GM19468 (cell line): Measurements from ENCODE around the gene ACOT6.
"Not testable (repeated sequence)": the region's sequence is repeated elsewhere in the genome, so short reads cannot be mapped to it uniquely, and the experiment has no call there.

Experiments
- ATAC-seq: cut with Tn5 transposase; IDR thresholded peaks from one replicate; pipeline ENCODE4 v1.9.1; 2021; ENCODE audit warnings: mild to moderate bottlenecking, moderate library complexity, moderate number of reproducible peaks; ENCODE audit not compliant: unreplicated experiment; ENCODE audit errors: extremely low read depth

The ACOT6 gene, protein sequence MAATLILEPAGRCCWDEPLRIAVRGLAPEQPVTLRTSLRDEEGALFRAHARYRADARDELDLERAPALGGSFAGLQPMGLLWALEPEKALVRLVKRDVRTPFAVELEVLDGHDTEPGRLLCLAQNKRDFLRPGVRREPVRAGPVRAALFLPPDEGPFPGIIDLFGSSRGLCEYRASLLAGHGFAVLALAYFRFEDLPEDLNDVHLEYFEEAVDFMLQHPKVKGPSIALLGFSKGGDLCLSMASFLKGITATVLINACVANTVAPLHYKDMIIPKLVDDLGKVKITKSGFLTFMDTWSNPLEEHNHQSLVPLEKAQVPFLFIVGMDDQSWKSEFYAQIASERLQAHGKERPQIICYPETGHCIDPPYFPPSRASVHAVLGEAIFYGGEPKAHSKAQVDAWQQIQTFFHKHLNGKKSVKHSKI

DNA sequence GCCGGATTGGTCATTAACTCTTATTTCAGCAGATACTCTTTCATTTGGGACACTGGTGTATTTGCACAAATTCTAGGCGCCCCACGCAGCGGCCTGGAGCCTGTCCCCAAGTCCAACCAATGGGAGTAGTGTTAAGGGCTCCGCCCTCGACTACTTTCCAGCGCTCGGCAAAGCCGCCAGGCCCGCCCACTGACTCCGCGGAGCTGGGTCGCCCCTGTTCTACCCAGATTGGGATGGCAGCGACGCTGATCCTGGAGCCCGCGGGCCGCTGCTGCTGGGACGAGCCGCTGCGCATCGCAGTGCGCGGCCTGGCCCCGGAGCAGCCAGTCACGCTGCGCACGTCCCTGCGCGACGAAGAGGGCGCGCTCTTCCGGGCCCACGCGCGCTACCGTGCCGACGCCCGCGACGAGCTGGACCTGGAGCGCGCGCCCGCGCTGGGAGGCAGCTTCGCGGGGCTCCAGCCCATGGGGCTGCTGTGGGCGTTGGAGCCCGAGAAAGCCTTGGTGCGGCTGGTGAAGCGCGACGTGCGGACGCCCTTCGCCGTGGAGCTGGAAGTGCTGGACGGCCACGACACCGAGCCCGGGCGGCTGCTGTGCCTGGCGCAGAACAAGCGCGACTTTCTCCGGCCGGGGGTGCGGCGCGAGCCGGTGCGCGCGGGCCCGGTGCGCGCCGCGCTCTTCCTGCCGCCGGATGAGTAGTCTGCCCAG is at the start of gene ACOT6:
TSS of gene ACOT6 (plus strand) at position 179 of the 707 bp plus-strand sequence. CDS start at position 234, 55 bp downstream.
- ATAC-seq, result no peak

DNA sequence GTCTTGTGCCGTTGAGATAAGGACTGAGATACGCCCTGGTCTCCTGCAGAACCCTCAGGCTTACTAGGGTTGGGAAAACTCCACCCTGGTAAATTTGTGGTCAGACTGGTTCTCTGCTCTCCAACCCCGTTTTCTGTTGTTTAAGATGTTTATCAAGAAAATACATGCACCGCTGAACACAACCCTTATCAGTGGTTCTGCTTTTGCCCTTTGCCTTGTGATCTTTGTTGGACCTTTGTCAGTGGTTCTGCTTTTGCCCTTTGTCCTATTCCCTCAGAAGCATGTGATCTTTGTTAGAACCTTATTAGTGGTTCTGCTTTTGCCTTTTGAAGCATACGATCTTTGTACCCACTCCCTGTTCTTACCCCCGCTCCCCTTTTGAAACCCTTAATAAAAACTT is 49.6 kb upstream of the ACOT6 start:
- ATAC-seq, result not testable (repeated sequence)

- not testable (repeated sequence) for ATAC-seq
Measured at GRCh38 chr14:73566431-73566830, 45.9 kb upstream of the ACOT6 start.

DNA sequence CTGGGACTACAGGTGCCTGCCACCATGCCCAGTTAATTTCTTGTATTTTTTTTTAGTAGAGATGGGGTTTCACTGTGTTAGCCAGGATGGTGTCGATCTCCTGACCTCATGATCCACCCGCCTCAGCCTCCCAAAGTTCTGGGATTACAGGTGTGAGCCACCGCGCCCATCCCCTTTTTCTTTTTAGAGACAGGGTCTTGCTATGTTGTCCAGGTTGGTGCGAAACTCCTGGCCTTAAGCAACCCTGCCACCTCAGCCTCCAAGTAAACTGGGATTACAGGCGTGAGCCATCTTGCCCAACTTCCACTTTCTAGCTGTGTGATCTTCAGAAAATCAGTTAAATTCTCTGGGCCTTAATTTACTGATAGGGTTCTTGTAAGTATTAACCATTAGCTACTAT is 45.4 kb upstream of the ACOT6 start:
- not testable (repeated sequence) for ATAC-seq

GRCh38 chr14:73567358-73567757 is 45.0 kb upstream of the ACOT6 start:
- no peak for ATAC-seq

DNA sequence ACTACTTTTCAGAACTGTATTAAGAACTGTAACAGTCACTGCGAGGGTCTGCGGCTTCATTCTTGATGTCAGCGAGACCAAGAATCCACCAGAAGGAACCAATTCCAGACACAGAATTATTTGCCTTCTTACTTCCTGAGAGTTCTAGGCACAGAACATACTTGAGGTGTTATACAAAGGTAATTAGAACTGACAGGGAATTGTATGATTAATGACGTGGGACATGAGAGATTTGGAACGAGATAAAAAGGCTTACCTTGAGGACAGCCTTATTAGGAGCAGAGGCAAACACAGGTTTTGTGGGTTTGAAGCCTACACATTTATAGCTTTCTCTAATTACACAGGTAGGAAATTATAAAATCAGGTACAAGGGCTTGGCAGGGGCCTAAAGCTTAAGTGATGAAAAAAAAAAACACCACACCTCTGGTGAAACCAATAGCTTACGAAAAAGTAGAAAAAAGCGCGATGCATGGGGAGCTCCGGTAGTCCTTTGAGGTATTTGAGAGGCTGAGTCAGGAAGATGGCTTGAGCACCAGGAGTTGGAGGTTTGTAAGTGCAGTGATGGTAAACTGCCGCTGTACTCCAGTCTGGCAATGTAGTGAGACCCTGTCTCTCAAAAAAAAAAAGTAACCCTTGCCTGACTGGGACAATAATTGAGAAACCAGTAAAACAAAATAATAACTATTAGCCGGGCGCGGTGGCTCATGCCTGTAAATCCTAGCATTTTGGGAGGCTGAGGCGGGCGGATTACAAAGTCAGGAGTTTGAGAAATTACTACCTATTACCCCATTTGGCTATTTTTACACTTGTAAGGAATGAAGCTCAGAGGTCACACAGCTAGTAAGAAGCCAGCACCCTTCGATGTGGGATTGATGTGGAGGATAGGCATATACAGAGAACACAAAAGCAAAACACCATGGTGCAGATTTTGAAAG is 44.1 kb upstream of the ACOT6 start:
- no peak for ATAC-seq

- not testable (repeated sequence) for ATAC-seq
Measured at GRCh38 chr14:73568886-73569184, 43.5 kb upstream of the ACOT6 start.

GRCh38 chr14:73569185-73569958 is 42.9 kb upstream of the ACOT6 start, which contains the start of gene ACOT2:
Gene ACOT2, plus strand, starts transcription at chr14:73569213. Its CDS starts 28 bp downstream, at chr14:73569241.
- ATAC-seq, result peak; percentile 59

GRCh38 chr14:73570913-73571312 is 41.4 kb upstream of the ACOT6 start:
- not testable (repeated sequence) for ATAC-seq

- ATAC-seq, result not testable (repeated sequence)
Measured at GRCh38 chr14:73573034-73573433, 39.3 kb upstream of the ACOT6 start.

DNA sequence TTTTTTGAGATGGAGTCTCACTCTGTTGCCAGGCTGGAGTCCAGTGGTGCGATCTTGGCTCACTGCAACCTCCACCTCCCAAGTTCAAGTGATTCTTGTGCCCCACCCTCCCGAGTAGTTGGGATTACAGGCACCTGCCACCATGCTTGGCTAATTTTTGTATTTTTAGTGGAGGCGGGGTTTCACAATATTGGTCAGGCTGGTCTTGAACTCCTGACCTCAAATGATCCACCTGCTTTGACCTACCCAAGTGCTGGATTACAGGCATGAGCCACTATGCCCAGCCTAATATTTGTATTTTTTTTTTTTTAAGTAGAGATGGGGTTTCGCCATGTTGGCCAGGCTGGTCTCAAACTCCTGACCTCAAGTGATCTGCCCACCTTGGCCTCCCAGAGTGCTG is 38.6 kb upstream of the ACOT6 start:
- not testable (repeated sequence) for ATAC-seq

GRCh38 chr14:73574251-73574650 is 38.1 kb upstream of the ACOT6 start:
- not testable (repeated sequence) for ATAC-seq

DNA sequence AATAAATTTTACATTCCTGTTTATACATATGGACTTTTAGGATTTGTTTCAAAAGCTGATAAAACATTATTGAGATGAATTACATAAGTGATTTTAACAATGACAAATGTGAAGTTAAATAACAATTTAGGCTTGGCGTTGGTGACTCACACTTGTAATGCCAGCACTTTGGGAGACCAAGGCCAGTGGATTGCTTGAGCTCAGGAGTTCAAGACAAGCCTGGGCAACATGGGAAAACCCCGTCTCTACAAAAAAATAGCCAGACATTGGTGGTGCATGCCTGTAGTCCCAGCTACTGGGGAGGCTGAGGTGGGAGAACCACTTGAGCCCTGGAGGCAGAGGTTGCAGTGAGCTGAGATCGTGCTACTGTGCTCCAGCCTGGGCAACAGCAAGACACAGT is 35.9 kb upstream of the ACOT6 start:
- ATAC-seq, result no peak

DNA sequence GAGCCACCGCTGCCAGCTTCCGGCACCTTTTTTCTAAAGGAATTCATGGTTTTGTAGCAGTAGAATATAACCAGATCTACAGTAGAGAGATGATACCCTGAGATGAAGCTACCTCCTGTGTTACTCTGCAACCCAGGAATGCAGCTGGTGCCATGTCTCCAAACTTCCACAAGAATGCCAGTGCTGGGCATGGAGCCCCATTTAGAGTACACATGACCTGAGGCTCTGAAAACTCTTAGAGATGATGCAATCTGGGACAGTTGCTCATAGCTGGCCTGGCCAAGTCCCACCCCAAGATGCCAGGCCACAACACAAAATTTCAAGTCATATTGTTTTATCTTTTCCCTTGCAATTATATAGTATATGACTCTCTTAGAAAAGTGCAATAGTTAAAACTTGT is 35.1 kb upstream of the ACOT6 start:
- ATAC-seq, result not testable (repeated sequence)

GRCh38 chr14:73582102-73582979 is 30.0 kb upstream of the ACOT6 start:
- ATAC-seq, result not testable (repeated sequence)

DNA sequence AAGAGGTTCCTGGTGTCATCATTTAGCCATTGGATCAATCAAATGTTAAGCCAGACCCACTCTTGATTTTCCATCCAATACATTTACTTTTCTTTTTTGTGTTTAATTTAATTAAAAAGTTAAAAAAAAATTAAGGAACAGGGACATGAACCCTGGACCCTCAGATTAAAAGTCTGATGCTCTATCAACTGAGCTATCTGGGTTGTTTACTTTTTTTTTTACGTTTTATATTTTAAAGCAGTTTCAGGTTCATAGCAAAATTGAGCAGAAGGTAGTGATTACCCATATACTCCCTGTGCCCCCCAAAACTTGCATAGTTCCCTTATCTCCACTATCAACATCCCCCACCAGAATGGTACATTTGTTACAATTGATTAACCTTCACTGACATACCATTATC is 23.6 kb upstream of the ACOT6 start:
- ATAC-seq, result no peak

DNA sequence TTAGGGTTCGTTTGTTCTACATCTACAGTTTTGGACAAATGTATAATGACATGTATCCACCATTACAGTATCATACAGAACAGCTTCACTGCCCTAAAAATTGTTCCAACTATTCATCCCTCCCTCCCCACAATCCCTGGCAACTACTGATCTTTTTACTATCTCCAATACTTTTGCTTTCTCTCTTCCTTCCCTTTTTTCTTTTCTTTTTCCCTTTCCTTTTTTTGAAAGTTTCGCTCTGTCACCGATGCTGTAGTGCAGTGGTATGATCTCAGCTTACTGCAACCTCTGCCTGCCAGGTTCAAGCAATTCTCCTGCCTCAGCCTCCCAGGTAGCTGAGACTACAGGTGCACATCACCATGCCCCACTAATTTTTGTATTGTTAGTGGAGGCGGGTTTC is 23.2 kb upstream of the ACOT6 start:
- ATAC-seq, result no peak

- not testable (repeated sequence) for ATAC-seq
Measured at GRCh38 chr14:73590673-73591004, 21.7 kb upstream of the ACOT6 start.
